Neuronal stem cell (in vitro differentiated cells): ENCODE data around the gene SH3TC2. TPM values are rescaled to one million over a fixed set of nuclear protein-coding genes. Genes with fewer than 3 reads are reported as not detected.

Experiments used
- DNase-seq: peaks from one replicate; pipeline ENCODE4 v3.0.0-alpha.2; 2013; ENCODE audit warnings: low spot score
- H2AFZ ChIP-seq: one replicate; pipeline ENCODE4 v1.6.1; 2013; ENCODE audit warnings: mild to moderate bottlenecking, low read length, inconsistent platforms
- H2AK5ac ChIP-seq: 2 replicates; pipeline ENCODE4 v1.6.1; 2013; ENCODE audit warnings: low read depth, mild to moderate bottlenecking, inconsistent platforms, low read length, moderate library complexity, mixed read lengths
- H2BK120ac ChIP-seq: 2 replicates; pipeline ENCODE4 v1.6.1; 2013; ENCODE audit warnings: low read depth, mild to moderate bottlenecking, inconsistent platforms, low read length, moderate library complexity, mixed read lengths
- H2BK12ac ChIP-seq: one replicate; pipeline ENCODE4 v1.6.1; 2013; ENCODE audit warnings: low read length, inconsistent platforms
- H2BK15ac ChIP-seq: 2 replicates; pipeline ENCODE4 v1.6.1; 2013; ENCODE audit warnings: mild to moderate bottlenecking, low read length, inconsistent platforms, mixed read lengths
- H2BK5ac ChIP-seq: one replicate; pipeline ENCODE4 v1.6.1; 2013; ENCODE audit warnings: inconsistent platforms, mild to moderate bottlenecking, low read length, moderate library complexity
- H3K14ac ChIP-seq: one replicate; pipeline ENCODE4 v1.6.1; 2013; ENCODE audit warnings: low read length, inconsistent platforms
- H3K18ac ChIP-seq: 2 replicates; pipeline ENCODE4 v1.6.1; 2013; ENCODE audit warnings: low read length, inconsistent platforms
- H3K23ac ChIP-seq: 2 replicates; pipeline ENCODE4 v1.6.1; 2013; ENCODE audit warnings: low read depth, mild to moderate bottlenecking, mixed read lengths, low read length, inconsistent platforms; ENCODE audit not compliant: poor library complexity
- H3K27ac ChIP-seq: replicated peaks from 3 replicates; pipeline ENCODE4 v1.5.1; 2013; ENCODE audit warnings: low read length, inconsistent platforms
- H3K27me3 ChIP-seq, 3 experiments: 2 replicates each; pipeline ENCODE4 v1.6.1; 2013; ENCODE audit warnings: low read length in 3 of 3, mild to moderate bottlenecking in 2 of 3, inconsistent platforms in 1 of 3, low read depth in 1 of 3, mixed read lengths in 1 of 3, moderate library complexity in 1 of 3; ENCODE audit not compliant: control insufficient read depth in 3 of 3, insufficient read depth in 3 of 3
- H3K36me3 ChIP-seq, 2 donors: replicated peaks in 1 of 2; 2 replicates each; pipeline ENCODE4 v1.6.1; 2013; ENCODE audit warnings: low read length in 2 of 2; ENCODE audit not compliant: control insufficient read depth in 2 of 2, insufficient read depth in 2 of 2
- H3K4ac ChIP-seq: 2 replicates; pipeline ENCODE4 v1.6.1; 2013; ENCODE audit warnings: inconsistent platforms, mild to moderate bottlenecking, low read length, moderate library complexity
- H3K4me1 ChIP-seq, 2 donors: 1 replicate in 1 of 2; 2 replicates in 1 of 2; pipeline ENCODE4 v1.6.1; 2013; ENCODE audit warnings: low read length in 2 of 2, low read depth in 1 of 2; ENCODE audit not compliant: control insufficient read depth in 2 of 2, insufficient read depth in 1 of 2
- H3K4me2 ChIP-seq: one replicate; pipeline ENCODE4 v1.6.1; 2013; ENCODE audit warnings: mild to moderate bottlenecking, low read length, inconsistent platforms; ENCODE audit not compliant: insufficient read depth, poor library complexity, severe bottlenecking
- H3K4me3 ChIP-seq, 2 donors: 2 replicates each; pipeline ENCODE4 v1.5.1; 2013; ENCODE audit warnings: low read length in 2 of 2, mild to moderate bottlenecking in 2 of 2, inconsistent platforms in 1 of 2, moderate library complexity in 1 of 2
- H3K79me1 ChIP-seq: one replicate; pipeline ENCODE4 v1.6.1; 2013; ENCODE audit warnings: low read depth, mild to moderate bottlenecking, inconsistent platforms, low read length, moderate library complexity
- H3K9ac ChIP-seq: one replicate; pipeline ENCODE4 v1.6.1; 2013; ENCODE audit warnings: mild to moderate bottlenecking, low read depth, low read length, inconsistent platforms; ENCODE audit not compliant: poor library complexity
- H3K9me3 ChIP-seq, 2 donors: replicated peaks in 1 of 2; 2 replicates each; pipeline versions ENCODE3 to v1.6.1; 2013; ENCODE audit warnings: low read length in 2 of 2, mild to moderate bottlenecking in 2 of 2, inconsistent platforms in 1 of 2, low read depth in 1 of 2, mixed read lengths in 1 of 2, moderate library complexity in 1 of 2; ENCODE audit not compliant: control insufficient read depth in 2 of 2, insufficient read depth in 1 of 2
- H4K8ac ChIP-seq: one replicate; pipeline ENCODE4 v1.6.1; 2013; ENCODE audit warnings: low read depth, mild to moderate bottlenecking, inconsistent platforms, low read length, moderate library complexity
- H4K91ac ChIP-seq: one replicate; pipeline ENCODE4 v1.6.1; 2013; ENCODE audit warnings: low read length, low read depth, mild to moderate bottlenecking, inconsistent platforms; ENCODE audit not compliant: poor library complexity
- WGBS, 2 donors: extraction: QIAGEN DNeasy Blood & Tissue Kit; methylation state at CpG; one replicate each; pipeline ENCODE4 v1.1.7; 2013; ENCODE audit warnings: missing lambda C conversion rate in 2 of 2, mixed read lengths in 1 of 2; ENCODE audit not compliant: insufficient read length in 2 of 2, insufficient replicate concordance in 1 of 2; ENCODE audit errors: extremely low coverage in 2 of 2; 5-methylcytosine and 5-hydroxymethylcytosine counted together
- small RNA-seq: library from polyadenylated mRNA; stranded (forward); fragments of <200 nt; extraction: miRNeasy Mini kit (QIAGEN cat#:217004); gene quantifications from one replicate; pipeline ENCODE3, GENCODE V24; 2013; ENCODE audit not compliant: insufficient read depth

The SH3TC2 gene

GRCh38 chr5:148956477-148957385 lies 106.1 kb downstream of the SH3TC2 start:
- H3K27me3 ChIP-seq, result no peaks in the 10 kb centered on the region
- no peak overlapping the region for H2AK5ac ChIP-seq
- no peak overlapping the region for H3K18ac ChIP-seq
- no peak overlapping the region for H2BK5ac ChIP-seq
- no peaks in the 10 kb centered on the region for H3K36me3 ChIP-seq
- H3K4me2 ChIP-seq, result no peak overlapping the region
- H4K8ac ChIP-seq, result no peak overlapping the region
- H3K4me1 ChIP-seq, result peaks cover 0 to 5% of the 10 kb centered on the region in 2 donors
- H3K4me3 ChIP-seq, result no peak overlapping the region
- no peak overlapping the region for H4K91ac ChIP-seq
- H3K14ac ChIP-seq, result no peak overlapping the region
- H3K4ac ChIP-seq, result no peak overlapping the region
- no CpG with 5 or more reads among the region's 3 CpGs for WGBS, 2 donors
- no peak overlapping the region for H3K27ac ChIP-seq
- H2BK15ac ChIP-seq, result no peak overlapping the region
- no peaks in the 10 kb centered on the region for H3K79me1 ChIP-seq
- H2AFZ ChIP-seq, result no peak overlapping the region
- peak overlapping the region; percentile 26 for H3K23ac ChIP-seq
- DNase-seq, result no peak
- no peaks in the 10 kb centered on the region for H3K9me3 ChIP-seq
- no peak overlapping the region for H2BK12ac ChIP-seq
- H2BK120ac ChIP-seq, result no peak overlapping the region
- no peak overlapping the region for H3K9ac ChIP-seq

Small RNA genes lying within 50 kb of the gene (small RNA-seq; reads per million reads assigned to genes)
- gene MIR584 (54.4 reads per million, percentile 93 among the genes with 10 or more reads in this experiment), gene RNU6-732P (not detected)
